Stimulated activated CD8-positive, alpha-beta memory T cell treated with anti-CD3 and anti-CD28 coated beads, Interleukin-12 subunit alpha, Interleukin-12 subunit beta, amount 100 ng/mL, for 4 hours (primary cell): ENCODE results near the gene LAYN.

Source experiments
- DNase-seq: peaks from one replicate; pipeline ENCODE4 v3.0.0-alpha.2; 2020; ENCODE audit warnings: low read depth

LAYN gene

DNA sequence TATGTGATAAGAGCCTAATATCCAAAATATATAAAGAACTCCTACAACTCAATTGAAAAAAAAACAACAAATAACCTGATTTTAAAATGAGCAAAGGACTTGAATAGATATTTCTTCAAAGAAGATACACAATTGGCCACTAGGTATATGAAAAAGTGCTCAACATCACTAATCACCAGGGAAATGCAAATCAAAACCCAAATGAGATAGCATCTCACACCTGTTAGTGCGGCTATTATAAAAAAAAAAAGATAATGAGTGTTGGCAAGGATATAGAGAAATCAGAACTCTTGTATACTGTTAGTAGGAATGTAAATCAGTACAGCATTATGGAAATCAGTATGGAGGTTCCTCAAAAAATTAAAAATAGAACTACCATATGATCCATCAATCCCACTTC lies 55.8 kb downstream of the LAYN start:
- no peak for DNase-seq

DNA sequence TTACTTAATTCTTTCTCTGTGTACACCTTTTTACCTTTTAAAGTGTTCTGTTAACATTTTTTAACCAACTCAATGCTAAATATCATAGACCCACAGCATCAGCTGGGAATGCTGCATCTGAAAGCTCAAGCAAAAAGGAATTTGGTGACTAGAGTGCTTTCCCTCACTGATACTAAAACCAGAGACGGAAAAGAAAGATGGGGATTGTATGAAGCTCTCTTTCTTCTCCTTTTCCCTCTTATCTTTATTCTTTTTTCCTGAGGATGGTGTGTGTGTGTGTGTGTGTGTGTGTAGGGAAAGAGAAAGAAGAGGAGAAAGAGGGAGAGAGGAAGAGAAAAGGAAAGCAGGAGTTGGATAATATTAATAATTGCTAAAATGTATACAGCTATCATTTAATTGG lies 57.6 kb downstream of the LAYN start:
- no peak for DNase-seq

DNA sequence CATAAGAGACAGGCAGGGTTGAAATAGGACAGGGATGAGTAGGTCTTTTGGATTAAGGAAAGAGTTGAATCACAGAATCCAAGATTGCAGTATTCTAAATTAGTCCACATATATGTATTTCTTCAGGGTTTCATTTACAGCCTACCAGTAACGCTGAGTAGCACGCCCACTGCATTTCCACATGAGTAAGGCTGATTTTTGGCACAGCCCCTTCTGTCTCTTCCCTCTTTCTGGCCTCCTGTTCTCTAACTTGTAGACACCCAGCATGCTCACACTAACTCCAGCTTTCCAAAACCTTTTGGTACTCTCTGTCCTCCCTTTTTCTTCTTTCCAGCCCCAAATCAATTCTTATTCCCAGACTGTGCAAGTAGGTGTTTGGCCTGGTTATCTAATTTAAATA lies 58.0 kb downstream of the LAYN start:
- DNase-seq, result no peak

DNA sequence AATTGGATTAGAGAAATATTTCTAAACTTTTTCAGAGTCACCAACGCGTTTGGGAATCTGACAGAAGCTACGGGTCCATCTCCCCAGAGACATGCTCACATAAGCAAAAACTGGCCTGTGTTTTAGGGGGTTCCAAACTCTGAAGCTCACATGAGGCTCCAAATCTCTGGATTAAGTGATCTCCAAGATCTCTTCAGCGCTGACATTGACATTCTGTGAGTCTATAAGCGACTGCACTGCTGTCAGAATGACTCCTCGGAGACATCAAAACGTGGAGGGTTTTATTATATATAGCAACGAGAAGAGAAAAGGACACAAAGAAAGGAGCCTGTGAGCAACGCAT lies 61.1 kb downstream of the LAYN start:
- DNase-seq, result no peak

DNA sequence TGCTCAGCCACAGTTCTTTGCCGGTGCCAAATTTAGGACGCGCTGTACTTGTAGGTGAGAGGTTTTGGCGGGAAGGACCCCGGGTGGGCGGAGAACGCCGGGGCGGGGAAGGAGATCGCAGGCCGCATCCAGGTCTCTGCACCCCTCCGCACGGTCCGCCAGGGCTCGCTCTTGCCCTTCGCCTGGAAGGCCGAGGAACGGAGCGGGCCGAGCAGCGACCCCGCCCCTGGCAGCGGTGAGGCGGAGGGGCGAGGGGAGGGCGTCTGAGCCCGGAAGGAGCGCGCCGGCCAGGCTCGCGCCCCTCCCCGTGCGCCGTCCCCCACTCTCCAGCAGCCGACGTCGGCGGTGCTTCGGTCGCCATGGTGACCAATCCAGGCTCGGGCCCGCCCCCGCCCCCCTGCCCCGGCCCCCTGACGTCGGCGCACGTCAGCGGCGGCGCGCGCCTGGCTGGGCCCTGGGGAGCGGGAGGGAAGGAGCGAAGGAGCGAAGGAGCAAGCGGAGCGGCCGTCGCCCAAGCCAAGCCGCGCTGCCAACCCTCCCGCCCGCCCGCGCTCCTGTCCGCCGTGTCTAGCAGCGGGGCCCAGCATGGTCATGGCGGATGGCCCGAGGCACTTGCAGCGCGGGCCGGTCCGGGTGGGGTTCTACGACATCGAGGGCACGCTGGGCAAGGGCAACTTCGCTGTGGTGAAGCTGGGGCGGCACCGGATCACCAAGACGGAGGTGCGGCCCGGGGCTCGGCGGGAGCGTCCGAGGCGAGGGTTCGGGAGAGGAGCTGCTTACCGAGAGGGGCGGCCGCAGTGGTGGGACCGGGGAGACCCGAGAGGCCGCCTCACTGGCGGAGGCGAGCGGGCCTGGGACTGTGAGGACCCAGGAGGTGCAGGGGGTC lies 61.7 kb downstream of the LAYN start, which contains the start of gene SIK2:
SIK2 (plus strand) TSS at position 471 of the 886 bp plus-strand sequence; CDS start at position 586, 115 bp downstream.
- DNase-seq, result peak; percentile 85

DNA sequence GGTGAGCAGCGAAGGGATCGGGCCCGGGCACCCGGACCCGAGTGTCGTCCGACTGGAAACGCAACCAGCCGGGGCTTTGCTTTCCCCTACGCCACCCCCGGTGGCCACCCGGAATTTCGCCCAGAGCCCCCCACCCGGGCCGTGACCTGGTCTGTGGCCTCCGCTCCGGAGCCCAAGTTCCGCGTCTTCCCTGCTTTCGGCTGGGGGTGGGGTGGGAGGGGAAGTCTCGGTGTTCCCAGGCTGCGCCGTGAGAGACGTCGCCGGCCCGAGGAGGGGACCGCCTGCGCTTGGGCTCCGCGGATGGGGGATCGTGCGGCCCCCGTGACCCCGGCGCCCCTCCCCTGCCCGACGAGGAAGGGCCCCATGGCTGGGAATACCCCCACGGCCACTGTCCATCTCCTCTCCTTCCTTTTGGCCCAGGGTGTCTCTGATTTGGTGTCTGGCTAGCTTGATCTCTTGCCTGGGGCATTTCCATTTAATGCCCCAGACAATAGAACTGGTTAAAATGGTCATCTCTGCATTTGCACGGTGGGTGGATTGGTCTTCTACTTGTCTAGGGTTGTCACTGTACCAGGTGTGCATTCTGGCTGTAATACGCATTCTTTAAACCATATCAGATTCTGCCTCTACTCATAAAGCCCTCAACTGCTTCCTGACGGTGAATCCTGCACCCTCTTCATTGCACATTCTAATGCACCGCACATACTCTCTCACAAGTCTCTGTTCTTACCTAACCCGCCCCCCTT lies 62.5 kb downstream of the LAYN start:
- no peak for DNase-seq

DNA sequence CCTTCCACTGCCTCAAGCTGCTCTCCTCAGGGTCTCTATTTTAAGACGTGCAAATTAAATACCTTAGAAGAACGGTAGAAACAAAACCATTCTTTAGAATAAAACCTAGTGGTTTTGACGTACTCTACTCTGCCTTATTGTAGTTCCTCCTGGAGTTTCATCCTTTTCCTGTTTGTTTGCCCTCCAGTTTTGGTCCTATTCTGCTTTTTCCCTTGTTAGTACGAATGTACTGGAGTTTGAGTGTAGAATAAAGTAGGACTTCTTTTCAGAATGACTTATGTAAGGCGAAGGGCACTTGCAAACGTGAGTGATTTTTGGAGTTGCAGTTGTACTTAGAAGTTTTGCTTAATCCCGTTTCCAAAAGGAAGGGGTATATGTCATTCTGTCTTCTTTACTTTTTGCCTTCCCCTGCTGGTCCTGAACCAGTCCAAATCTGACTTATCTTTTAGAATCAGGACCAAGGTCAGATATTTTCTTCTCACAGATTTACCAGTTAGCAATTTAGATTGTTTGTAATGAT lies 63.2 kb downstream of the LAYN start:
- DNase-seq, result no peak

DNA sequence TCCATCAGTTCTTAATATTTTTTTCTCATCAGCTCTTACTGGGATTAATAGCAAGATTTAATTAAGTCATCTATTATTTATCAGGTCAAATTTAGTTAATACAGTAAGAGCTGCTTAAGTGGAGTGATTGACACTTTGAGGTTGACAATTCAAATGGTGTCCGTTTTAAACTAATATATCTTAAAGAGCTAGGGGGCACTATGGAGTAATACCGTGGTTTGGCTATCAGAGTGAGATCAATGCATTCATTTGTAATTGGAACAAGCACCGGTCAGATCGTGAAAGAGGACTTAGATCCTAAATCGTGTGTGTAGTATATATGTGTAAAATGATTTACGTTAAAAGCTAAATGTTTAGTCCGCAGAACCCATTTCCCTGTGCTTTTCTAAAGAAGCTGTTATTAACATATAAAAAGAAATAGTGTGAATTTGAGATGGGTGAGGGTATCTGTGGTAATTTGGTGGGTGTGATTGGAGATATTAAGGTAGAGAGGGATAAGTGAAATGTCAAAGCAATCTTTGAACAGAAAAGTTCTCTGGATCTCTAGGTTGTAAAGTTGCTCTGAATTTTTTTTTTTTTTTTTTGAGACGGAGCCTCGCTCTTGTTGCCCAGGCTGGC lies 64.0 kb downstream of the LAYN start:
- DNase-seq, result no peak

DNA sequence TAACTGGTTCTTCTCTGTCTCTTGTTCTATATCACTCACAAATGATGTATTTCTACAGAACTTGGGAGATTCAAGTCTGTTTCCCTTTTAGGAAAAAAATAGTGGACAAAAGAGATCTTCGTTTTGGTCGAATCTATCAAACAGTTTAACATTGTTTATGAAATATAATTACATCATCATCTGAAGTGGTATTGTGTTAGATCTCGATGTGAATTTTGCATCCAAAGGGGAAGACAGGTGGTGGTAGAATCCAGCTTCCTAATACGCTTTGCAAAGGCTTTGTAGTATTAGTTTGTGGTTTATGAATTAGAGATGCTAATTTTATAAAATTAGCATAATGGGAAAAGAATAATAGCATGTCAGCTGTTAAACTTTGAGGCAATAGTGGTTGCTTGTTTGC lies 65.2 kb downstream of the LAYN start:
- no peak for DNase-seq

DNA sequence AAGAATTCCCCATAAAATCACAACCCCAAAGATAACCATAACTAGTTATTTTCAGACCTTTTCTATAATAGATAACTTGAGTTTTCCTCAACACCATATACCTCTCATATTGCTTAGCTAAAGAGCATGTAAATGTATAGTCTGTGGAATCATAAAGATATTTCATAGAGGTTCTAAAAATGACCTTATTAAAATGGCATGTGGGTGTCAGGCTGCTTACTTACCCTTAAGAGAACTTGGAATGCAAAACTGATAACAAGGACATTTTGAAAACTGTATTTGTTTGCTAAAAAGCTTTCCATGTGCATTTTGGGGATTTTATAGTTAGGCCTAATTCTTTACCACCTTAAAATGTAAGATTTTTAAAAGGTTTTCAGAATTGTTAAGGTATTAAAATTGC lies 66.5 kb downstream of the LAYN start:
- no peak for DNase-seq

DNA sequence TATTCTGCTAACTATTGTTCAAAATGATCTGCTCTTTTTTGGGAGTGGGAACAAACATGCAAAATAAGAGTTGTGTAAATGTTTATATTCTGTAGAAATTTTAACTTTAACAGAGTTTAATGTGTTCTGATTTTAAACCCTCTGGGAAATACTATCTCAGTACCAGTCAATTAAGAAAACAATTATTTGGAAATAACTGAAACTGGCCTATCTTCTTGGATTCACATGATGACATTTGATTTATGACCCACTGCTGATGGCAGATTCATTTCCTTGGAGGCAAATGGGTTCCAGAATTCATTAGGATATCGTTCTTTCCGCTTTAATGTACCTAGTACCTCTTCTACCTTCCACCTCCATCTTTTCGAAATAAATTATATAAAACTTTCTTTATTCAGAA lies 67.2 kb downstream of the LAYN start:
- DNase-seq, result no peak
